Spinal cord (tissue), 10 donors: ENCODE measurements around the gene SLC39A10. TPM values are rescaled to one million over a fixed set of nuclear protein-coding genes. Genes with fewer than 3 reads are reported as not detected.

Experiments
- DNase-seq, 6 donors: peaks; one replicate each; pipeline versions ENCODE4 v3.0.0 to v3.0.0-alpha.2; 2013 to 2015; ENCODE audit warnings: low spot score in 6 of 6, low read depth in 4 of 6
- H3K27ac ChIP-seq: one replicate; pipeline ENCODE4 v1.5.1; 2013; ENCODE audit warnings: low read depth, low read length, control low read depth
- H3K27me3 ChIP-seq: one replicate; pipeline ENCODE4 v1.6.1; 2013; ENCODE audit warnings: low read length; ENCODE audit not compliant: control insufficient read depth, insufficient read depth
- H3K36me3 ChIP-seq: one replicate; pipeline ENCODE4 v1.6.1; 2013; ENCODE audit warnings: low read length; ENCODE audit not compliant: control insufficient read depth, insufficient read depth
- H3K4me1 ChIP-seq: one replicate; pipeline ENCODE4 v1.6.1; 2013; ENCODE audit warnings: low read length; ENCODE audit not compliant: control insufficient read depth, insufficient read depth
- H3K4me3 ChIP-seq: one replicate; pipeline ENCODE4 v1.5.1; 2013; ENCODE audit warnings: low read depth, low read length, control low read depth
- H3K9me3 ChIP-seq: one replicate; pipeline ENCODE4 v1.6.1; 2013; ENCODE audit warnings: low read length; ENCODE audit not compliant: control insufficient read depth, insufficient read depth
- WGBS: methylation state at CpG from one replicate; pipeline ENCODE4 v1.1.5; 2013; ENCODE audit warnings: missing lambda C conversion rate; ENCODE audit not compliant: insufficient coverage; 5-methylcytosine and 5-hydroxymethylcytosine counted together
- polyA plus RNA-seq, 2 donors: library from polyadenylated mRNA; unstranded; fragments of 120-200 nt; gene quantifications; one replicate each; pipeline ENCODE4 v1.2.1, GENCODE V29; 2013; ENCODE audit not compliant: insufficient read length in 2 of 2
- small RNA-seq: library from RNA; depleted of rRNA; stranded (forward); fragments of <200 nt; gene quantifications from one replicate; pipeline ENCODE3, GENCODE V24; 2014; ENCODE audit warnings: low replicate concordance
- total RNA-seq, 2 donors: library from RNA; depleted of rRNA in 1 of 2; stranded (reverse); fragments of 120-200 nt in 1 of 2; fragments of >200 nt in 1 of 2; gene quantifications; one replicate each; pipeline versions ENCODE4 v1.2.3 to v1.2.4, GENCODE V29; 2013 to 2014
- donor health status: healthy.

Gene SLC39A10
- total and polyA plus RNA-seq, 4 donors: 67.2 to 113 (median 90.3) TPM

DNA sequence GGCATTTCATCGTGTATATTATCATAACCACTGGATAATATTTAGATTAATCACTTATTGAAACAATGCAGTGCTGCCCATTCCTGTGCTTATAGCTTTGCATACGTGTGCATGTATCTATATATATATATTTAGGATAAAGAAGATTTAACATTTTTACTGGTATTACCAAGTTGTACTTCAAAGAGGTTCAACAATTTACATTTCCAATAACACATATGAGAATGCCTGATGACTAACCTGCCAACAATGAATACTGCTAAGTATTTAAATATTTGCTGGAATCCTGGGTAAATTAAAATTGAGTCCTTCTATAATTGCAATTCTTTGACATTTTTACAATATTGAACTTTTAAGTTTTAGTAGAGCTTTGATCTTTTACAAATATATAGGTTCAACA is 111.4 kb downstream of the SLC39A10 start:
- H3K27ac ChIP-seq: no peak overlapping the region
- WGBS: no CpG with 5 or more reads among the region's 2 CpGs
- H3K27me3 ChIP-seq: no peaks in the 10 kb centered on the region
- H3K4me1 ChIP-seq: no peaks in the 10 kb centered on the region
- peaks cover 1% of the 10 kb centered on the region for H3K9me3 ChIP-seq
- DNase-seq: no peak
- H3K4me3 ChIP-seq: no peak overlapping the region
- H3K36me3 ChIP-seq: no peaks in the 10 kb centered on the region

DNA sequence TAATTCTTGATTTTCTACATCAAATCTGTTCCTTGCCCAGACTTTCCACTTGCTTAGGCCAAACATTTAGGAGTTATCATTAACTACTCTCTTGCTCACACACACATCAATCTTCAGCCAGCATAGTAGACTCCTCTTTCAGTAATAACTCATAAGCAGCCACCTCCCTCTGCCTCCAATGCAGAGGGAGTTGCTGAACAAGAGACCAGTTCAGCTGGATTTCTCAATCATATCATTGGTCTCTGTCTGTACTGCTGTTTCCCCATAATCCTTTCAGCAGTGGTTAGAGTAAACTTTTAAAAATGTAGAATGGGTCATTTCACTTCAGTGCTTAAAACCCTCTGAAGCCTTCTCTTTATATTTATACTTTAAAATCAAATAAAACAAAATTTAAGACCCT is 112.9 kb downstream of the SLC39A10 start:
- no peak for DNase-seq
- H3K9me3 ChIP-seq: no peaks in the 10 kb centered on the region
- no peaks in the 10 kb centered on the region for H3K4me1 ChIP-seq
- H3K36me3 ChIP-seq: no peaks in the 10 kb centered on the region
- H3K27me3 ChIP-seq: no peaks in the 10 kb centered on the region
- H3K27ac ChIP-seq: no peak overlapping the region
- no peak overlapping the region for H3K4me3 ChIP-seq

DNA sequence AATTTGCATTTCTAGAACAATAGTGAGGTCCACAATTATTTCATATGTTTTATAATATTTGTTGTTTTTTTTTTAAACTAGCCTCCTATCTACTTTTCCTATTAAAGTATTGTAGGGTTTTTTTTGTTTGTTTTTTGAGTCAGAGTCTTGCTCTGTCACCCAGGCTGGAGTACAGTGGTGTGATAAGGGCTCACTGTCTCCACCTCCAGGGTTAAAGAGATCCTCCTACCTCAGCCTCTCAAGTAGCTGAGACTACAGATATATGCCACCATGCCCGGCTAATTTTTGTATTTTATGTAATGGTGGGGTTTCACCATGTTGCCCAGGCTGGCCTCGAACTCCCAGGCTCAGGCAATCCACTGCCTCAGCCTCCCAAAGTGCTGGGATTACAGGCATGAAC is 122.5 kb downstream of the SLC39A10 start:
- DNase-seq: no peak
- Histone ChIP-seq H3K4me1 (no peaks in the 10 kb centered on the region), H3K27me3 (no peaks in the 10 kb centered on the region), H3K27ac (no peak overlapping the region), H3K36me3 (no peaks in the 10 kb centered on the region), H3K4me3 (no peak overlapping the region), H3K9me3 (no peaks in the 10 kb centered on the region)
- WGBS: no CpG with 5 or more reads among the region's 2 CpGs

DNA sequence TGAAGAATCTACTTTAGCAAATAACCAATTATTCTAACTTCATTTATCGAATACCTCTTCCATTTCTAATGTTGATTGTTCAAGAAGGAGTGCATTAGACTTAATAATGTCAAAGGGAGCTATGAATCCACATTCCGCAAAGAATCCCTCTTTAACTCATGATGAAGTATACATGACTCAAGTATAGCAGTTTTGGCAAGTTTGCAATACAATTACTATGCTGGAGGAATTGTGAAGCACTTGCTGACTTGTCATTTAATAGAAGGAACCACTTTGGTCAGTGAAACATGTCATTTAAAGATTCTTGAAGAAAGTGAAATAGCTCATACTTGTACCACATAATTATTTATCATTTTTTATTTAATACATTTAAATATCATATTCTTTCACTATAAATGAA is 125.1 kb downstream of the SLC39A10 start:
- H3K4me3 ChIP-seq: no peak overlapping the region
- peak in 1 of 6 donors; percentile 6 for DNase-seq

More for the DNA sequence above, 125.1 kb downstream of the SLC39A10 start:
- Histone ChIP-seq H3K4me1 (no peaks in the 10 kb centered on the region), H3K27ac (no peak overlapping the region), H3K27me3 (no peaks in the 10 kb centered on the region), H3K9me3 (no peaks in the 10 kb centered on the region), H3K36me3 (no peaks in the 10 kb centered on the region)
- no CpG with 5 or more reads among the region's 2 CpGs for WGBS

Small RNAs within 50 kb of the gene (small RNA-seq; reads per million reads assigned to genes)
- gene RNU6-915P: not detected
